ENCODE data around the gene SYNE1. TPM values are rescaled to one million over a fixed set of nuclear protein-coding genes. Genes with fewer than 3 reads are reported as not detected.

SYNE1 gene
- total RNA-seq, 1 donor from 2014 or later: 26.6 TPM

DNA sequence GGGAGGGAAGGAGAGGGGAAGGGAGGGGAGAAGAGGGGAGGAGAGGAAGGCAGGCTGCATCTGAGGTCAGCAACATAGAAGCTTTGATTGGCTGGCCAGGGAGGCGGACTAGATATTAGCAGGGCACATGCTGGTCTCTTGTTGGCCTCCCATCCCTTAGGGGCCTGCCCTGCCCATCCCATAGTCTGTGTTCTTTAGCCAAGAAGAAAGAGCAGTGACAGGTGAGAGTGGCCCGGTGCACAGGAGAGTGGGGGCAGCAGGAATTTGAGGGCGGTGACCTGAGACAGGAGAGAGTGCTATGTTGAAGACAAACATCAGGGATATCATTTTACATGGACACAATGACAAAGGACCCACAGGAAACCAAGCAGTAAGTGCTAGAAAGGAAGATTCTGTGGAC is 413.5 kb downstream of the SYNE1 start:
- DNase-seq (ENCODE audit: extremely low spot score, unreplicated experiment): no peak
- peaks cover 22% of the 10 kb centered on the region for H3K36me3 Mint-ChIP-seq
- TF ChIP-seq, protein P1, sequence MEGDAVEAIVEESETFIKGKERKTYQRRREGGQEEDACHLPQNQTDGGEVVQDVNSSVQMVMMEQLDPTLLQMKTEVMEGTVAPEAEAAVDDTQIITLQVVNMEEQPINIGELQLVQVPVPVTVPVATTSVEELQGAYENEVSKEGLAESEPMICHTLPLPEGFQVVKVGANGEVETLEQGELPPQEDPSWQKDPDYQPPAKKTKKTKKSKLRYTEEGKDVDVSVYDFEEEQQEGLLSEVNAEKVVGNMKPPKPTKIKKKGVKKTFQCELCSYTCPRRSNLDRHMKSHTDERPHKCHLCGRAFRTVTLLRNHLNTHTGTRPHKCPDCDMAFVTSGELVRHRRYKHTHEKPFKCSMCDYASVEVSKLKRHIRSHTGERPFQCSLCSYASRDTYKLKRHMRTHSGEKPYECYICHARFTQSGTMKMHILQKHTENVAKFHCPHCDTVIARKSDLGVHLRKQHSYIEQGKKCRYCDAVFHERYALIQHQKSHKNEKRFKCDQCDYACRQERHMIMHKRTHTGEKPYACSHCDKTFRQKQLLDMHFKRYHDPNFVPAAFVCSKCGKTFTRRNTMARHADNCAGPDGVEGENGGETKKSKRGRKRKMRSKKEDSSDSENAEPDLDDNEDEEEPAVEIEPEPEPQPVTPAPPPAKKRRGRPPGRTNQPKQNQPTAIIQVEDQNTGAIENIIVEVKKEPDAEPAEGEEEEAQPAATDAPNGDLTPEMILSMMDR (conservative IDR thresholded peaks at IDR 0.05): no peak
- peaks cover 12% of the 10 kb centered on the region for H3K9me3 Mint-ChIP-seq
- no peak overlapping the region for H3K27ac Mint-ChIP-seq
- H3K4me3 Mint-ChIP-seq: no peak overlapping the region
- H3K27me3 Mint-ChIP-seq: no peaks in the 10 kb centered on the region
- H3K4me1 Mint-ChIP-seq (ENCODE audit: unreplicated experiment): no peaks in the 10 kb centered on the region

DNA sequence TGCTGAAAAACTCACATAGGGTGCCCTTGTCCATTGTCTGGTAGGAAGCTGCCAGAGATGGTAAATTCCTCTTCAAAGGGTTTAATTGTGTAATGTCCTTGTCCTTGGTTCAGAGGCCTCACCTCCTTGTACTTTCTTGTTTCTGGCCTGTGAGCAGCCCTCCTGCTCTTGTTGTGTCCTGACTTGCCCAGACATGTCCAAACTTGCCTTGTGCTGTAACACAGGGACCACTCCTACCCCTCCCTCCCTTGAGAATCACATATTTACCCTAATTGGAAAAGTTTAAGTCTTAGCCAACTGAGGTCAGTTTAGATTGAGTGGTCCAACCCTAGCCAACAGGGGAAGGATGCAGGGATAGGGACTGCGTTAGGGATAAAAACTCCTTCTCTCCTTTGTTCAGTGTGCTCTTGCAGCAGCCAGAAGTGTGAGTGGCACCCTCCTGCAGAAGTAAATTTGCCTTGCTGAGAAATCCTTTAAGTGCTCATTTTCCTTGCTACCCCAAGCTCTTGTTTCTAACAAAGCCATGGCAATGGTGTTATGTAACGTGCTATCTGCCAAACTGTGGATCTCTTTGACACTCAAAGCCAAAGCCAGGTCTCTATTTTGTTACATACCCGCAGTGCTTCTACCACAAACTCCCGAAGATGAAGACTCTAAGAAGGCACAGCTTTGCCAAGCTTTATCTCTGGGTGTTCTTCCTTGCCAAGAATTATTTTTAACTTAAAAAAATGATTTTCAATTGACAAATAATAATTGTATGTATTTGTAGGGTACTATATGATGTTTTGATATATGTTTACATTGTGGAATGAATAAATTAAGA is 415.1 kb downstream of the SYNE1 start:
- DNase-seq (ENCODE audit: extremely low spot score, unreplicated experiment): no peak
- H3K9me3 Mint-ChIP-seq: peaks cover 12% of the 10 kb centered on the region
- H3K27ac Mint-ChIP-seq: no peak overlapping the region
- no peak overlapping the region for H3K4me3 Mint-ChIP-seq
- no peaks in the 10 kb centered on the region for H3K27me3 Mint-ChIP-seq
- H3K4me1 Mint-ChIP-seq (ENCODE audit: unreplicated experiment): no peaks in the 10 kb centered on the region
- TF ChIP-seq, protein P1 (conservative IDR thresholded peaks at IDR 0.05): no peak
- peaks cover 27% of the 10 kb centered on the region for H3K36me3 Mint-ChIP-seq

DNA sequence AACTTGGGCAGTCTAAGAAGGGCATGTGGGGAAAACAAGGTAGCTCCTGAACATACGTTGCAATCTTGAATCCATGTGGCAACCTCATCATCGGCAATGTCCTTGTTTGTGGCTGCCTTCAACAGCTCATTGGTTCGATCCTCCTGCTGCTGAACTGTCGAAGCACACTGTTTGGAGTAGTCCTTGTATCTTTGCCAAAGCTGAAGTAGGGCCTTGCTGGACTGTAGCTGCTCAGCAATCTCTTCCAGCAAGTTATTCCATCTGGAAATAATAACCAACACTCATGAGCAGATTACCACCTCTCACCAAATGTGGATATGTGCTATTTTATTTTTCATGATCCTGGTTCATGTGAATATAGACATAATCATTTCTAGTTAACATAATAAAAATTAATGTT is 416.4 kb downstream of the SYNE1 start:
- DNase-seq (ENCODE audit: extremely low spot score, unreplicated experiment): no peak
- no peaks in the 10 kb centered on the region for H3K4me1 Mint-ChIP-seq (ENCODE audit: unreplicated experiment)
- H3K27me3 Mint-ChIP-seq: no peaks in the 10 kb centered on the region
- peaks cover 12% of the 10 kb centered on the region for H3K9me3 Mint-ChIP-seq
- no peak overlapping the region for H3K4me3 Mint-ChIP-seq
- H3K36me3 Mint-ChIP-seq: peaks cover 33% of the 10 kb centered on the region
- TF ChIP-seq, protein P1 (conservative IDR thresholded peaks at IDR 0.05): no peak
- no peak overlapping the region for H3K27ac Mint-ChIP-seq

DNA sequence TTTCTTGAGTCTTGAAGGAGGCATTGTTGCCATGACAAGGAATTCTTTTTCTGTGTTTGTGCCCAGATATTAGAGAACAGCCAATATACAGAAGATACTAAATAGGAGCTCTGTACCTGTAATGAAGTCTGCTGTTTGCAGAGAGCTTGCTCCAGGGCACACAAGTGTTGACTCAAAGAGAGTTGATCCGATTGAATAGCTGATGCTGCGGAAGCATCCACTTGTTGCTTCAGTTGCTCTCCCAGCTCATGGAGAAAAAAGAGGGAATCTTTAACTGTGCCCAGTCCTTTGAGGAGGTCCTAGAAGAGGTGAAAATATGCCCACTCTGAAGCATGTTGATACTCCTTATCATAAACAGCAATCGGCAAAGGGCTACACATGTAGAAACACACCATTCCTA is 418.3 kb downstream of the SYNE1 start:
- no peak overlapping the region for H3K4me3 Mint-ChIP-seq
- no peak overlapping the region for H3K27ac Mint-ChIP-seq
- H3K27me3 Mint-ChIP-seq: no peaks in the 10 kb centered on the region
- peaks cover 12% of the 10 kb centered on the region for H3K9me3 Mint-ChIP-seq
- no peak for DNase-seq (ENCODE audit: extremely low spot score, unreplicated experiment)
- H3K36me3 Mint-ChIP-seq: peaks cover 32% of the 10 kb centered on the region
- TF ChIP-seq, protein P1 (conservative IDR thresholded peaks at IDR 0.05): no peak
- no peaks in the 10 kb centered on the region for H3K4me1 Mint-ChIP-seq (ENCODE audit: unreplicated experiment)

DNA sequence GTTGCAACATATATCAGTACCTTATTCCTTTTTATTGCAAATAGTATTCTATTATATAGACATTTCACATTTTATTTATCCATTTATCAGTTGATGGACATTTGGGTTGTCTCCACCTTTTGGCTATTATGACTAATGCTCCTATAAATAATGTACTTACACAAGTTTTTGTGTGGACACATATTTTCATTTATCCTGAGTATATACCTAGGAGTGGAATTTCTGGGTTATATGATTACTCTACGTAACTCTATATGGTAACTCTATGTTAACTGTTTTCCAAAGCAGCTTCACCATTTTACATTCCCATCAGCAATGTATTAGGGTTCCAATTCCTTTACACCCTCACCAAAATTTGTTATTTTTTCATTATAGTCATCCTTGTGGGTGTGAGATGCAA is 424.7 kb downstream of the SYNE1 start:
- H3K4me3 Mint-ChIP-seq: no peak overlapping the region
- H3K4me1 Mint-ChIP-seq (ENCODE audit: unreplicated experiment): no peaks in the 10 kb centered on the region
- H3K36me3 Mint-ChIP-seq: peaks cover 20% of the 10 kb centered on the region
- no peaks in the 10 kb centered on the region for H3K27me3 Mint-ChIP-seq
- H3K27ac Mint-ChIP-seq: no peak overlapping the region
- DNase-seq (ENCODE audit: extremely low spot score, unreplicated experiment): no peak
- TF ChIP-seq, protein P1 (conservative IDR thresholded peaks at IDR 0.05): no peak
- no peaks in the 10 kb centered on the region for H3K9me3 Mint-ChIP-seq

All from type B pancreatic cell (in vitro differentiated cells).